ENCODE results near the gene GRID1. TPM values are rescaled to one million over a fixed set of nuclear protein-coding genes. Genes with fewer than 3 reads are reported as not detected.

GRID1 gene
- total and polyA plus RNA-seq, 10 of the 15 experiments (the other 5 are each of a cell fraction or from before 2014, with no cell fraction given), result 0.04 to 0.62 (median 0.08) TPM; not detected in 5

DNA sequence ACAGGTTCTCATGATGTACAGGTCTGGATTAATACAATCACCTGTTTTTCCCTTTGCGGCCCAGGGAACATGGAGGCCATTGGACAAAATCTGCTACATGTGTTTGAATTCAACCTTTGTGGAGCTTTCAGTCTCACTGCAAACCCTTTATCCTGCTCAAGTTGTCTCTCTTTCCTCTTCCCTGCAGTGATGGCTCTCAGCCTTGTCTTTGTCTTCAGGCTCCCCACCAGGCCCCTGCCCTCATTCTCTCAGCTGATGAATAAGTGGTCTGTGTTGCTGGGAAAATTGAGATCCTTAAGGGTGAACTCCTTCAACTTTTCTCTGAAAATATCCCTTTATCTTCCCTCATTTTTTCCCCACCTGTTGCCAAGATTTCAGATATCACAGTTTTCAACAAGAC is 791.2 kb downstream of the GRID1 start:
- H3K36me3 ChIP-seq (ENCODE audit: control insufficient read depth in 2 of 2, insufficient read depth in 2 of 2, low read length in 1 of 2), result no peaks in the 10 kb centered on the region
- no peak overlapping the region for H3K4me2 ChIP-seq (ENCODE audit: control insufficient read depth, insufficient read depth)
- H3K9ac ChIP-seq (ENCODE audit: control insufficient read depth, insufficient read depth, low read length), result no peak overlapping the region
- DNase-seq (ENCODE audit: low read depth, low spot score) (no peak), FAIRE-seq (no peak), ATAC-seq (no peak)
- intact Hi-C loops (cut with micrococcal nuclease; ENCODE audit: unreplicated experiment), result no loop called here
- no peaks in the 10 kb centered on the region for H3K9me3 ChIP-seq (replicated peaks; ENCODE audit: control insufficient read depth, insufficient read depth, low read length)
- SMC1A ChIA-PET (ENCODE audit: uncharacterized antibody, unreplicated experiment), result interaction anchor here (1.1 kb wide), 2 partner anchors 32 to 35 kb away, joined by 3 read pairs; no protein-coding TSS in a partner anchor
- H3K79me2 ChIP-seq (ENCODE audit: control insufficient read depth, insufficient read depth, low read length), result no peaks in the 10 kb centered on the region
- no peak overlapping the region for H3K27ac ChIP-seq (ENCODE audit: control insufficient read depth, insufficient read depth)
- H3K4me3 ChIP-seq, result no peak overlapping the region
- WGBS (ENCODE audit: insufficient coverage, insufficient replicate concordance, low lambda C conversion rate, missing lambda C conversion rate), result 95% methylated on average over 1 of the region's 1 CpG
- CTCF ChIA-PET, result no interaction called here
- H4K20me1 ChIP-seq (ENCODE audit: control insufficient read depth, insufficient read depth), result no peaks in the 10 kb centered on the region
- H3K4me1 ChIP-seq (ENCODE audit: control insufficient read depth, insufficient read depth, low read length), result no peaks in the 10 kb centered on the region
- RAD21 ChIA-PET (ENCODE audit: unreplicated experiment), result no interaction called here
- no peaks in the 10 kb centered on the region for H3K27me3 ChIP-seq (replicated peaks in 1 of 2; ENCODE audit: control insufficient read depth in 2 of 2, insufficient read depth in 2 of 2, low read length in 1 of 2)
- no peak overlapping the region for H2AFZ ChIP-seq (ENCODE audit: control insufficient read depth, low read depth, low read length)
- TF ChIP-seq SREBF1 (IDR thresholded peaks at IDR 0.05; ENCODE audit: low read length) (no peak), POU2F2 (IDR thresholded peaks at IDR 0.05; ENCODE audit: borderline replicate concordance, low read depth, low read length) (no peak), ZZZ3 (IDR thresholded peaks at IDR 0.05; ENCODE audit: control insufficient read depth, insufficient read length, low read depth) (no peak), PAX5 (IDR thresholded peaks at IDR 0.05; ENCODE audit: borderline replicate concordance, low read depth, low read length) (no peak), RCOR1 (conservative IDR thresholded peaks at IDR 0.05; ENCODE audit: low read depth, low read length) (no peak), SRF (IDR thresholded peaks at IDR 0.05; ENCODE audit: low read depth in 2 of 2, low read length in 2 of 2) (no peak), HDAC2 (IDR thresholded peaks at IDR 0.05) (no peak)
- TF ChIP-seq, protein P1, sequence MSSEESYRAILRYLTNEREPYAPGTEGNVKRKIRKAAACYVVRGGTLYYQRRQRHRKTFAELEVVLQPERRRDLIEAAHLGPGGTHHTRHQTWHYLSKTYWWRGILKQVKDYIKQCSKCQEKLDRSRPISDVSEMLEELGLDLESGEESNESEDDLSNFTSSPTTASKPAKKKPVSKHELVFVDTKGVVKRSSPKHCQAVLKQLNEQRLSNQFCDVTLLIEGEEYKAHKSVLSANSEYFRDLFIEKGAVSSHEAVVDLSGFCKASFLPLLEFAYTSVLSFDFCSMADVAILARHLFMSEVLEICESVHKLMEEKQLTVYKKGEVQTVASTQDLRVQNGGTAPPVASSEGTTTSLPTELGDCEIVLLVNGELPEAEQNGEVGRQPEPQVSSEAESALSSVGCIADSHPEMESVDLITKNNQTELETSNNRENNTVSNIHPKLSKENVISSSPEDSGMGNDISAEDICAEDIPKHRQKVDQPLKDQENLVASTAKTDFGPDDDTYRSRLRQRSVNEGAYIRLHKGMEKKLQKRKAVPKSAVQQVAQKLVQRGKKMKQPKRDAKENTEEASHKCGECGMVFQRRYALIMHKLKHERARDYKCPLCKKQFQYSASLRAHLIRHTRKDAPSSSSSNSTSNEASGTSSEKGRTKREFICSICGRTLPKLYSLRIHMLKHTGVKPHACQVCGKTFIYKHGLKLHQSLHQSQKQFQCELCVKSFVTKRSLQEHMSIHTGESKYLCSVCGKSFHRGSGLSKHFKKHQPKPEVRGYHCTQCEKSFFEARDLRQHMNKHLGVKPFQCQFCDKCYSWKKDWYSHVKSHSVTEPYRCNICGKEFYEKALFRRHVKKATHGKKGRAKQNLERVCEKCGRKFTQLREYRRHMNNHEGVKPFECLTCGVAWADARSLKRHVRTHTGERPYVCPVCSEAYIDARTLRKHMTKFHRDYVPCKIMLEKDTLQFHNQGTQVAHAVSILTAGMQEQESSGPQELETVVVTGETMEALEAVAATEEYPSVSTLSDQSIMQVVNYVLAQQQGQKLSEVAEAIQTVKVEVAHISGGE (CRISPR knock-in tag; IDR thresholded peaks at IDR 0.05), result no peak
- TF ChIP-seq, protein P2, sequence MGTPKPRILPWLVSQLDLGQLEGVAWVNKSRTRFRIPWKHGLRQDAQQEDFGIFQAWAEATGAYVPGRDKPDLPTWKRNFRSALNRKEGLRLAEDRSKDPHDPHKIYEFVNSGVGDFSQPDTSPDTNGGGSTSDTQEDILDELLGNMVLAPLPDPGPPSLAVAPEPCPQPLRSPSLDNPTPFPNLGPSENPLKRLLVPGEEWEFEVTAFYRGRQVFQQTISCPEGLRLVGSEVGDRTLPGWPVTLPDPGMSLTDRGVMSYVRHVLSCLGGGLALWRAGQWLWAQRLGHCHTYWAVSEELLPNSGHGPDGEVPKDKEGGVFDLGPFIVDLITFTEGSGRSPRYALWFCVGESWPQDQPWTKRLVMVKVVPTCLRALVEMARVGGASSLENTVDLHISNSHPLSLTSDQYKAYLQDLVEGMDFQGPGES (IDR thresholded peaks at IDR 0.05), result no peak
- in situ Hi-C loops (cut with MboI), result no loop called here
- no TSS peak for BruUV-seq (replicated peaks)
- POLR2A ChIA-PET, result no interaction called here
